VCaP (cell line): ENCODE results near the gene SPN.
"Not testable (repeated sequence)": the region's sequence is repeated elsewhere in the genome, so short reads cannot be mapped to it uniquely, and the experiment has no call there.

Source experiments
- H3K27ac ChIP-seq: fragments of 450-650 bp; 2 replicates; pipeline ENCODE4 v1.5.1; 2017
- TF ChIP-seq, protein P1 (sequence below): fragments of 450-650 bp; conservative IDR thresholded peaks from 2 replicates; pipeline ENCODE4 v1.5.1; 2017; ENCODE audit warnings: mild to moderate bottlenecking, moderate library complexity

Gene SPN

GRCh38 chr16:29663807-29664090 is 702 bp downstream of the SPN start:
- TF ChIP-seq, protein P1, sequence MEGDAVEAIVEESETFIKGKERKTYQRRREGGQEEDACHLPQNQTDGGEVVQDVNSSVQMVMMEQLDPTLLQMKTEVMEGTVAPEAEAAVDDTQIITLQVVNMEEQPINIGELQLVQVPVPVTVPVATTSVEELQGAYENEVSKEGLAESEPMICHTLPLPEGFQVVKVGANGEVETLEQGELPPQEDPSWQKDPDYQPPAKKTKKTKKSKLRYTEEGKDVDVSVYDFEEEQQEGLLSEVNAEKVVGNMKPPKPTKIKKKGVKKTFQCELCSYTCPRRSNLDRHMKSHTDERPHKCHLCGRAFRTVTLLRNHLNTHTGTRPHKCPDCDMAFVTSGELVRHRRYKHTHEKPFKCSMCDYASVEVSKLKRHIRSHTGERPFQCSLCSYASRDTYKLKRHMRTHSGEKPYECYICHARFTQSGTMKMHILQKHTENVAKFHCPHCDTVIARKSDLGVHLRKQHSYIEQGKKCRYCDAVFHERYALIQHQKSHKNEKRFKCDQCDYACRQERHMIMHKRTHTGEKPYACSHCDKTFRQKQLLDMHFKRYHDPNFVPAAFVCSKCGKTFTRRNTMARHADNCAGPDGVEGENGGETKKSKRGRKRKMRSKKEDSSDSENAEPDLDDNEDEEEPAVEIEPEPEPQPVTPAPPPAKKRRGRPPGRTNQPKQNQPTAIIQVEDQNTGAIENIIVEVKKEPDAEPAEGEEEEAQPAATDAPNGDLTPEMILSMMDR = no peak
- H3K27ac ChIP-seq = no peak overlapping the region

DNA sequence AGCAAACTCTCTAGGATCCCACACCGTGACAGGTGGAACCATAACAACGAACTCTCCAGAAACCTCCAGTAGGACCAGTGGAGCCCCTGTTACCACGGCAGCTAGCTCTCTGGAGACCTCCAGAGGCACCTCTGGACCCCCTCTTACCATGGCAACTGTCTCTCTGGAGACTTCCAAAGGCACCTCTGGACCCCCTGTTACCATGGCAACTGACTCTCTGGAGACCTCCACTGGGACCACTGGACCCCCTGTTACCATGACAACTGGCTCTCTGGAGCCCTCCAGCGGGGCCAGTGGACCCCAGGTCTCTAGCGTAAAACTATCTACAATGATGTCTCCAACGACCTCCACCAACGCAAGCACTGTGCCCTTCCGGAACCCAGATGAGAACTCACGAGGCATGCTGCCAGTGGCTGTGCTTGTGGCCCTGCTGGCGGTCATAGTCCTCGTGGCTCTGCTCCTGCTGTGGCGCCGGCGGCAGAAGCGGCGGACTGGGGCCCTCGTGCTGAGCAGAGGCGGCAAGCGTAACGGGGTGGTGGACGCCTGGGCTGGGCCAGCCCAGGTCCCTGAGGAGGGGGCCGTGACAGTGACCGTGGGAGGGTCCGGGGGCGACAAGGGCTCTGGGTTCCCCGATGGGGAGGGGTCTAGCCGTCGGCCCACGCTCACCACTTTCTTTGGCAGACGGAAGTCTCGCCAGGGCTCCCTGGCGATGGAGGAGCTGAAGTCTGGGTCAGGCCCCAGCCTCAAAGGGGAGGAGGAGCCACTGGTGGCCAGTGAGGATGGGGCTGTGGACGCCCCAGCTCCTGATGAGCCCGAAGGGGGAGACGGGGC is 1.3 kb downstream of the SPN start:
- TF ChIP-seq, protein P1 = no peak
- H3K27ac ChIP-seq = no peak overlapping the region

GRCh38 chr16:29665294-29666077 is 2.4 kb downstream of the SPN start:
- TF ChIP-seq, protein P1 = no peak
- H3K27ac ChIP-seq = no peak overlapping the region

GRCh38 chr16:29667322-29667610 is 4.2 kb downstream of the SPN start:
- not testable (repeated sequence) for H3K27ac ChIP-seq

DNA sequence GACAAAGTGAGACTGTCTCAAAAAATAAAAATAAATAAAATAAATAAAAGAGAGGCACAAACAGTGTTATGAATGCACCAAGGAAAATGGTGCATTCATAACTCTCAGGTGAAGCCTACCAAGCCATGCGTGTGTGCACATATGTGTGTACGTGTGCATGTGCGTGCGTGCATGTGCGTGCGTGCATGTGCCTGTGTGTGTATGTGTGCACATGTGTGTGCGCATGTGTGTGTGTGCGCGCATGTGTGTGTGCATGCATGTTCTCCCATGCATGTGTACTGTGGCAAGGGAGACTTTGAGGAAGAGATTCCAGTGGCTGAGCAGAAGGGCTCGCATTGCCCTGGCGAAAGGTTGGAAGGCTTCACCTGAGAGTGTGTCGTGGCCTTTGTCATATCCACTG is 4.7 kb downstream of the SPN start:
- TF ChIP-seq, protein P1 = no peak
- H3K27ac ChIP-seq = no peak overlapping the region

GRCh38 chr16:29668267-29668666 is 5.2 kb downstream of the SPN start:
- TF ChIP-seq, protein P1 = no peak

DNA sequence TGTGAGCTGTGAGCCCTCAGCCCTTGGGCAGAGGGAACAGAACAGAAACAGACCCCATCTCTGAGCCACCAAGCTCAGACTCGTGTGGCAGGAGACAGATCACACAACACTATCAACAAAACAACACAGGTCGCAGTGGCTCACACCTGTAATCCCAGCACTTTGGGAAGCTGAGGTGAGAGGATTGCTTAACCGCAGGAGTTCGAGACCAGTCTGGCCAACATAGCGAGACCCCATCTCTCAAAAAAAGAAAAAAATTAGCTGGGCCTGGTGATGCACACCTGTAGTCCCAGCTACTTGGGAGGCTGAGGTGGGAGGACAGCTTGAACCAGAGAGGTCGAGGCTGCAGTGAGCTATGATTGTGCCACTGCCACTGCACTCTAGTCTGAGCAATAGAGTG is 10.5 kb downstream of the SPN start:
- H3K27ac ChIP-seq = no peak overlapping the region

More at GRCh38 chr16:29668267-29668666, 5.2 kb downstream of the SPN start:
- no peak overlapping the region for H3K27ac ChIP-seq

More for the DNA sequence above, 10.5 kb downstream of the SPN start:
- TF ChIP-seq, protein P1 = no peak
